DOHH2 (cell line): ENCODE measurements around the gene CD99.
A peak's percentile ranks its signal among the peaks of the same experiment; 100 is the strongest.

Experiments used
- H3F3A ChIP-seq: fragments of 200-600 bp; sonication (generic), shearing (Covaris generic); 2 replicates; pipeline ENCODE4 v1.6.0; 2016; ENCODE audit warnings: antibody characterized with exemption, mild to moderate bottlenecking; ENCODE audit not compliant: control insufficient read depth, insufficient read depth
- H3K27ac ChIP-seq: fragments of 200-600 bp; sonication (generic); 2 replicates; pipeline ENCODE4 v1.5.1; 2014; ENCODE audit warnings: low read depth, mild to moderate bottlenecking, low read length, moderate library complexity
- H3K27me3 ChIP-seq: fragments of 200-600 bp; sonication (generic); 2 replicates; pipeline ENCODE4 v1.6.1; 2014; ENCODE audit warnings: mild to moderate bottlenecking, low read length, mixed read lengths; ENCODE audit not compliant: control insufficient read depth
- H3K36me3 ChIP-seq: fragments of 200-600 bp; sonication (generic); 2 replicates; pipeline ENCODE4 v1.6.1; 2014; ENCODE audit warnings: mild to moderate bottlenecking, low read length, moderate library complexity, mixed read lengths; ENCODE audit not compliant: control insufficient read depth
- H3K4me1 ChIP-seq: fragments of 200-600 bp; sonication (generic); 2 replicates; pipeline ENCODE4 v1.6.1; 2014; ENCODE audit warnings: mild to moderate bottlenecking, low read length, mixed read lengths; ENCODE audit not compliant: control insufficient read depth
- H3K4me2 ChIP-seq: fragments of 200-600 bp; sonication (generic); 2 replicates; pipeline ENCODE4 v1.6.0; 2014; ENCODE audit warnings: mild to moderate bottlenecking, low read length, moderate library complexity
- H3K4me3 ChIP-seq: fragments of 200-600 bp; sonication (generic); 2 replicates; pipeline ENCODE4 v1.5.1; 2014; ENCODE audit warnings: mild to moderate bottlenecking, low read length, mixed read lengths
- H3K79me2 ChIP-seq: fragments of 200-600 bp; sonication (generic); 2 replicates; pipeline ENCODE4 v1.6.1; 2014; ENCODE audit warnings: mild to moderate bottlenecking, low read length, mixed read lengths; ENCODE audit not compliant: control insufficient read depth
- H3K9me2 ChIP-seq: fragments of 200-600 bp; sonication (generic); replicated peaks from 2 replicates; pipeline ENCODE4 v1.6.1; 2014; ENCODE audit warnings: mild to moderate bottlenecking, low read length, mixed read lengths; ENCODE audit not compliant: control insufficient read depth
- H3K9me3 ChIP-seq: fragments of 200-600 bp; sonication (generic); 2 replicates; pipeline ENCODE4 v1.6.1; 2014; ENCODE audit warnings: antibody characterized with exemption, low read length, mixed read lengths; ENCODE audit not compliant: control insufficient read depth, insufficient read depth
- H4K20me1 ChIP-seq: fragments of 200-600 bp; sonication (generic); 2 replicates; pipeline ENCODE4 v1.6.0; 2014; ENCODE audit warnings: low read depth, mild to moderate bottlenecking, antibody characterized with exemption, low read length, moderate library complexity; ENCODE audit not compliant: control insufficient read depth, insufficient read depth
- CTCF ChIP-seq: fragments of 200-600 bp; sonication (generic); IDR thresholded peaks from one replicate; pipeline ENCODE4 v1.5.1; 2014; ENCODE audit warnings: antibody characterized with exemption, mild to moderate bottlenecking, low read depth, low read length; ENCODE audit not compliant: poor library complexity, severe bottlenecking
- EZH2phosphoT487 ChIP-seq: fragments of 200-600 bp; sonication (generic); IDR thresholded peaks from 2 replicates; pipeline ENCODE4 v1.6.1; 2017; ENCODE audit warnings: borderline replicate concordance, mild to moderate bottlenecking, antibody characterized with exemption, low read length, moderate library complexity, mixed read lengths

CD99 gene

DNA sequence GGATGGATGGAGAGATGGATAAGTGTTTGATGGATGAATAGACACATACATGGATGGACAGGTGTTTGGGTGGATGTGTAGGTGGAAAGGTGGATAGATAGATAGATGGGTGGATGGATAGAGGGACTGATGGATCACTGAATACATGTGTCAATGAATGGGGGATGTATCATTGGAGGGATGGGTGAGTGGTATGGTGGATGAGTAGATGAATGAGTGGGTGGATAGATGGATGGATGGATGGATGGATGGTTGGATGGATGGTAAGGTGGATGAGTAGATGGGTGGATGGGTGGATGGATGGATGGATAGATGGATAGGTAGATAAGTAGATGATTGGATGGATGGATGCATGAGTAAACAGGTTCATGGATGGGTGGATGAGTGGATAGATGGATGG is 41.1 kb upstream of the CD99 start:
- no peaks in the 10 kb centered on the region for H3K4me1 ChIP-seq
- no peak overlapping the region for H3K27ac ChIP-seq
- H3K9me2 ChIP-seq = no peaks in the 10 kb centered on the region
- no peak overlapping the region for H3K4me3 ChIP-seq
- H3K36me3 ChIP-seq = peaks cover 3% of the 10 kb centered on the region; the same call in 1 of the 2 replicates
- no peaks in the 10 kb centered on the region for H3K79me2 ChIP-seq
- no peaks in the 10 kb centered on the region for H3K27me3 ChIP-seq
- H3F3A ChIP-seq = no peaks in the 10 kb centered on the region
- H3K4me2 ChIP-seq = no peak overlapping the region
- H4K20me1 ChIP-seq = no peaks in the 10 kb centered on the region
- no peaks in the 10 kb centered on the region for H3K9me3 ChIP-seq
- no peak for TF ChIP-seq CTCF
- no peak for TF ChIP-seq EZH2phosphoT487

DNA sequence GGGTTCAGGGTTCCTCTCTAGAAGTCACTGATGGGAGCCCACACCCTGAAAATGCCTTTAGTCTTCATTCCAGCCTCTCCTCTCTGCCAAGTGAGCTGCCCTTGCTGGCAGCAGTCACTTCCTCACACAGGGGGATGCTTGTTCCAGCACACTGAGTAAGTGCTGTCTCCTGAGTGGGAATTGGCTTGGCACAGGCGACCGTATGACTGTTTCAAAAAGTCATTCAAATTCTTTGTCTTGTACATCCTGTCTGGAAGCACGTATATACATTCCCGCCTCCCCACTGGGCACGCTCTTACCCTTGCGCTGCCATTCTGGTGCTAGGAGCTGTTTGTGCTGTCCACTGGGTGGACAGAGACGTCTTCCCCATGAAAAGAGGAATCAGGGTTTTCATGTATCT is 40.2 kb upstream of the CD99 start:
- Histone ChIP-seq H3K27ac (no peak overlapping the region), H3F3A (no peaks in the 10 kb centered on the region), H3K79me2 (no peaks in the 10 kb centered on the region), H3K9me3 (no peaks in the 10 kb centered on the region), H3K36me3 (peaks cover 3% of the 10 kb centered on the region; the same call in 1 of the 2 replicates), H4K20me1 (no peaks in the 10 kb centered on the region), H3K4me1 (no peaks in the 10 kb centered on the region), H3K9me2 (no peaks in the 10 kb centered on the region), H3K4me2 (no peak overlapping the region), H3K4me3 (no peak overlapping the region), H3K27me3 (no peaks in the 10 kb centered on the region)
- TF ChIP-seq EZH2phosphoT487 (no peak), CTCF (no peak)

- H4K20me1 ChIP-seq = no peaks in the 10 kb centered on the region
- no peak overlapping the region for H3K4me2 ChIP-seq
- no peaks in the 10 kb centered on the region for H3K36me3 ChIP-seq
- H3K79me2 ChIP-seq = no peaks in the 10 kb centered on the region
- H3K4me1 ChIP-seq = no peaks in the 10 kb centered on the region
- H3K27me3 ChIP-seq = no peaks in the 10 kb centered on the region
- no peaks in the 10 kb centered on the region for H3K9me2 ChIP-seq
- no peak overlapping the region for H3K27ac ChIP-seq
- no peaks in the 10 kb centered on the region for H3F3A ChIP-seq
- TF ChIP-seq CTCF (peak; percentile 43), EZH2phosphoT487 (no peak)
- H3K9me3 ChIP-seq = no peaks in the 10 kb centered on the region
- no peak overlapping the region for H3K4me3 ChIP-seq
Observed at GRCh38 chrX:2652106-2652505, 39.0 kb upstream of the CD99 start.
